Astrocyte (in vitro differentiated cells and primary cell): ENCODE measurements around the gene TEC.

Source experiments
- CTCF ChIP-seq: IDR thresholded peaks from 2 replicates; pipeline ENCODE4 v1.5.1; 2011; ENCODE audit warnings: low read depth, mild to moderate bottlenecking, inconsistent platforms, low read length, moderate library complexity; ENCODE audit not compliant: insufficient read depth
- EZH2 ChIP-seq: IDR thresholded peaks from 2 replicates; pipeline ENCODE4 v1.6.1; 2012; ENCODE audit warnings: mild to moderate bottlenecking, low read length, inconsistent platforms; ENCODE audit not compliant: insufficient read depth

GRCh38 chr4:48137846-48138245, 131.8 kb downstream of the TEC start:
- TF ChIP-seq CTCF (no peak), EZH2 (no peak)
